NCI-H526 treated with DMSO at 0.1 percent for 48 hours (cell line): ENCODE results near the gene CORO2B.

Experiments
- DNase-seq: peaks from one replicate; lab custom pipeline; 2025; lab: John Stamatoyannopoulos, UW

CORO2B gene

DNA sequence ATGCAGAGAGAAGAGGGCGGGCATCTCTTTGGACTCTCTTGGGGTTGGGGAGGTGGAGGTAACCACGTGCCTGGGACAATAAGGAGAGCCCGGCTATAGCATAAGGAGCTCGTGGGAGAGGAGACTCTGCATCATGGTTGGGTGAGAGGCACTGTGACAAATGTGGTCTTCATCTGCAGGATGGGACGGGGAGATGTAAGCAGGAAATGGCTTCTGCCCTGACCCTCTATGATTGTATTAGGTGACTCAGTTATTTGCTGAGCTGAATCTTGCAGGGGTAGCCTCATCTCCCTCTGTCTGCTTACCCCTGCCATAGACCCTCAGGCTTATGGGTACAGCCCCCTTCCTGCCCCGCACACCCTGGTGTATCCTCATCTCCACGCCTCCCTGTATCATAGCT lies 48.7 kb downstream of the CORO2B start:
- DNase-seq: no peak

DNA sequence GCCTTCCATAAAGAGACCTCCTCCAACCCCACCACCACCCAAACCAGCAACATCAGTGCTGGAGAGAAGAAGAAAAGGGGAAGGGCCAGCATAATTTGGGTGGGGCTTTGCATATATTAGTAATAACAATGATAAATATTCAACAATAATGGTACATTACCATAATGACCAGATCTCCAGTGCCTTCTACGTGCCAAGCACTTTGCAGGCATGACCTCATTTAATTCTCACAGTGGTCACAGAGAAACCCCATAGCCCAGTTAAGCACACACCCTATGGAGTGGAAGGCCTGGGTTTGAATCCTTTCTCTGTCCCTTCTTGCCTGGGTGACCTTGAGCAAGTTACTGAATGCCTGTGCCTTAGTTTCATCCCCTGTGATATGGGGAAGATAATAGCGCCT lies 49.2 kb downstream of the CORO2B start:
- no peak for DNase-seq

DNA sequence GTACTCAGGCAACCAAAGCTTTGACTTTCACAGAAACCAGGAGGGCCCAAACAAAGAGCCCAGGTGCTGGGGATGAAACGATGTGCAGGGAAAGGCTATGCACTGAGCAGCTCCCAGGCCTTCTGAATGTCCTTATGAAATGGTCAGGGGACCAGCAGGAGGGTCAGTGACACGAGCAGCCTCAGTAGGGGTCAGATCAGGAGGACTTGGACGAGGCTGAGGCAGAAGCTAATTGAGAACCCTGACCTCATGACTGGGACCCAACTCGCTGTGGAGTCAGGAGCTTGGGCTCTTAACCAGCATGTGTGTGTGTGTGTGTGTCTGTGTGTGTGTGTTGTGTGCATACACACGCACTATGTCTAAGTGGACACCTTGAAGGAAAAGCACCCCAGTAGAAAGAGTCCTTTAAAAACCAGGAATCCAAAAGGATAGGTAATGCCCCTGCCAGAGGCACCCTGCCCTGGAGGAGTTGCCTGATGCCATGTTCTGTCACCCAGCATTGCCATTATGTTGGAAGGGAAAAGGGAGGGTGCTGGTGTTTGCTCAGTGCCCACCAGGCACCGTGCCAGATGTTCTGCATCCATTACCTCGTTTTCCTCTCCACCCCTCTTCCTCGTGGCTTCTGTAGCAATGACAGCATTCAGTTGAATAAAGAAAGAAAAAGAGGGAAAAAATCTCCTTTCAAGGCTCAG lies 50.9 kb downstream of the CORO2B start:
- DNase-seq: no peak

DNA sequence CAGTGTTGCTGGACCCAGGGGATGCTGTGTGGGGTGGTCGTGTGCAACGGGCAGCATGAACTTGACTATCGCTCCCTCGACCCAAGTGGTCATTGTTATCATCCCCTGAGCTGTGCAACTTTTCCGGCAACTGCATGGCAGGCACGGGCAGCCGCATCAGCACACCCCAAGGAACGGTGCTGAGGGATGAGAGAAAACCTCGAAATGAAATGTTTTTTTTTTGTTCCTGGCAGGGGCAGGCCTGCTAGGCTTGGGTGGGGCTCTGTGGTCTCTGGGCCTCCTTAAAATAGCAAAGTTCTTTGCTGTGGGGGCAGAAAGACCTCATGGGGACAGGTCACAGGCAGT lies 51.4 kb downstream of the CORO2B start:
- no peak for DNase-seq

DNA sequence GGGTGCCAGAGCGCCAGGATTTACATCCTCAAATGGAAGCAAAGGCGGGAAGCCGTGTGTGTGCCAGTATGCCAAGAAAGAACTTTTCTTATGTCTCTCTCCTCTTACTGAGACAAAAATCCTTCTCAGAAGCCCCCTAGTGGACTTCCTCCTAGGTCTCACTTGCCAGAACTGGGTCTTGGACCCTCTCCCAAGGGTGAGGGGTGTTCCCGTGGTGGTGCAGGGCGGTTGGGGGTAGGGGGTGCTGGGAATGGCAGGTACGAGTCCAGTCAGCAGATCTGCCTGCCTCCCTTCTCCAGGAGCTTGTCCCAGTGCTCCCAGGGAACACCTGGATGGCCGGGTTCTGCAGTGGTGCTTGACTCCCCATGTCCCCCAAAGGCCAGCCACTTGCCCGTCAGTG lies 52.0 kb downstream of the CORO2B start:
- no peak for DNase-seq

DNA sequence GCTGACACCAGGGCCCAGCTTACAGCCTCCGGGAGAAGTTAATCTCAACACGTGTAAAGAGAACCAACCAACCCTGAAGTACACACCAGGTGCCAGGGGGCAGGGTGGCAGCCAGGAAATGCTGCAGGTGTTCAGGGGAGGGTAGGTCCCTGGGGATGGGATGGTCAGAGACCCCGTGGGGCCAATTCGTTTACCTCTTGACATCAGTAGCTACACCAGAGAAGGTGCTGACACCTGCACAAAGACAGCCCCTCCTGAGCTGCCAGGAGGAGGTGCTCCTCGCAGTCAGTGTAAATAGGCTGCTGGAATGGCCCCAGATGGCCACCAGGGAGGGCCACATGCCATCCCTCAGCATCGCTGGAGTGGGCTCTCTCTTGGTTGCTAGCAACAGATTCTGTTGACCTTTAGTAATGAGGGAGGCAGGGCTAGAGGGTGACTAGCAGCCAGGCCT lies 52.8 kb downstream of the CORO2B start:
- peak; percentile 57 for DNase-seq

DNA sequence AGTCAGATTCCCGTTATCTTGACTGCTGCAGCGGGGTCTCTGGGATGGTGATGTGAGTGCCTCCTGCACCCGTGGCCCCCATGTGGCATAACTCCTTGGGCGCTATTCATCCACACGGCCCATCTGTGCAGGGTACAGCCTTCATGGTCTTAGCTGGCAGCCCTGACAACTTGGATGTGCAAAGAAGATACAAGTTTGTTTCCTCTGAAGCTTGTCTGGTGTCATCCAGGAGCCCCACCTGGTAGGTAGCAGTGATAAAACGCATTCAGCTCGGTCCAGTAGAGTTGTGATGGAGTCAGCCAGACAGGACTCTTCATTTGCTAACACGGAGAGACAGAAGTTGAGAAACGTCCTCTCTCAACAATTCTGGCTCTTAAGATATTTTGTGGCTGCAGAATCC lies 53.3 kb downstream of the CORO2B start:
- no peak for DNase-seq

DNA sequence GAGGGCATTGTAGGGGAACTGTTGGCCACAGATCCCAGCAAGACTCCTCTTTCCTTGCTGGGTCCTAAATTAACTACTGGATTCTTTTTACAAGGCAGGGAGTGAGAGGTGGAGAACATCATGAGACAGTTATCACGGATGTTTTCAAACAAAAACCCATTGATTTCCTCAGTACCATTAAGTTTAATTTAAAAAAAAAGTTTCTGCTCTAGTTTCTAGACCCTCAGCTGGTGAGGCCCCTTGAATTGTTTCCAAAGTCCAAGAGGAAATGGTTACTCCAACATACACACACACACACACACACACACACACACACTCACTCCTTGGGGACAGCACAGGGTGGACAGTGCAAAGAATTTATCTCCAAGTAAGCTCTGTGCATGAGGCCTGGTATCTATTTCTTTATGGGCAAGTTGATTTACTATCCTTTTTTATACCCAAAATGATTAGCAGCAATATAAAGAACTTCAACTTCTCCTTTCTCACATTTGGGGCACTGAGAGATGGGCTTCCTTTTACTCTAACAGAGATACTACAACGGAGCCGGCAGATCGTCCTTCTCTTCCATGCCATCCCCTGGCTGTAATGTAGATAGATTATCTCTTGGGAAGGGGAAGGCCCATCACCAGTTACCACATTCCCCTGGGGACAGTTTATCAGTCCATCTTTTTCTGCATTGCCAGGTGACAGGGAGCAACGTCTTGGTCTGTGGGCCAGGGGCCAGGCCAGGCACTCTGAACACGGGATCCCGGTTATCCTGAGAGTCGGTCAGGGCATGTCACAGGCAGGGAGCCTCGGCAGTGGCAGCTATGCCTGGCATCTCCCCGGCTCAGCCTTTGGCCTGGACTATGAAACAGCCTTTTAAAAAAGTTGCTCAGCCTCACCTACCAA lies 54.7 kb downstream of the CORO2B start:
- peak; percentile 43 for DNase-seq

DNA sequence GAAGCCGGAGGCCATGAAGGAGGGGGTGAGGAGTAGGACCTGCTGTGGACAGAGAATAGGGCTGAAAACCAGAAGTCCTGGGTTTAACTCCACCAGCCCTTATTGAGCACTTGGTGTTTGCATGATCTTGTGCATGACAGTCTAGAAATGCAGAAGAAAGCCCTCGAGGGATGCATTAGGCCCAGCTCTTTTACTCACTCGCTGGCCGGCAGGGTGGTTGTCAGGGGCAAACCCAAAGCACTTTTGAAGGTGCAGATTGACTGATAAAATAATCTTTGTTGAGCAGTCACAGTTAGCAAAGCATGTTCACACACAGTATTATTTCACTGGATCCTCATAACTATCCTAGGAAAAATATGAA lies 55.3 kb downstream of the CORO2B start:
- no peak for DNase-seq

DNA sequence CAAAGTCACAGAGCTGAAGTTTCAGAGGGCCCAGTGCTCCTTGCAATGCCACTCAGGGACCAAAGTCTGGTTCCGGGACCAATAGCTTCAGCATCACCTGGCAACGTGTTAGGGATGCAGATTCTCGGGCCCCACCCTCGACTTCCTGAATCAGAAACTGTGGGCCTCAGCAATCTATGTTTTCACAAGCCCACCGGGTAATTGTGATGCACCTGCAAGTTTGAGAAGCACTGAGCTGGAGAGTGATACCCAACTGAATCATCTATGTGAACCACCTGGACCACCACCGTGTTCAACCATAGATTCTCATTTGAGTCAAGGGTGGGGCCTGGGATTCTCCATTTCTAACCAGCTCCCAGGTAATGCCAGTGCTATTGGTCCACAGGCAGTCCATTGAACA lies 55.7 kb downstream of the CORO2B start:
- DNase-seq: no peak

DNA sequence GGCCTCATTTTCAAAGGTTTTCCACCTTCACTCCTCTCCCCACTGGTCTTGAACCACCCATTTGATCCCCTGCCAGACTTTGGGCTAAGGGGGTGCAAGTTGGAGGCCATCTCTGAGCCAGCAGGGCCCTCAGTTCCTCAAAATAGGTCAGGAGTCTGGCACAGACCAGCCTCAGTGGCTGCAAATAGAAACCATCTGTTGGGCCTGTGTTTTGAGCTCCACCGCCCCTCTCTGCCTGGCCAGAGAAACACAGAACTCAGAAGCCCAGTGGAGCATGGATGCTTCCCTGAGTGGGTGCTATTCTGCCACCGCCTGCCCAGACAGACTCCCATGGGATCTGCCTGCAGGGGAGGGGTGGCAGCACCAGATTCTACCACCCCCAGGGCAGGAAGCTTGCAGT lies 56.3 kb downstream of the CORO2B start:
- DNase-seq: peak; percentile 6

DNA sequence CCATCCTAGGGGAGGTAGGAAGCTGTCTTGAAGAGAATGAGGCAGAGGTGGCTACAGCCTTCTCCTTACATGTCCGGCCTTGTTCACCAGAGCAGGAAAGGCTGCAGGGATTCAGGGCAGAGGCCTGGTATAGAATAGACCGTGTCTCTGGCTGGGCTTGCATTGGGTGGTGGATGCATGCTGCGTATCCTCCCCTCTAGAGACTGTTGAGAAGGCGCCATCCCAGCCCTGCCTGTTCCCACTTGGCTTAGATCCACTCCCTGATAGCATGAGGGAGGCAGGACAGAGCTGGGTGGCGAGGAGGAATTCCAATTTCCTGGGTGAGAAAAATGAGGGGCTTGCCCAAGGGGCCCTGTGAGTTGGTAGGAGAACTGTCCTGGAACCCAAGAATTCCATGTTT lies 57.5 kb downstream of the CORO2B start:
- DNase-seq: no peak

DNA sequence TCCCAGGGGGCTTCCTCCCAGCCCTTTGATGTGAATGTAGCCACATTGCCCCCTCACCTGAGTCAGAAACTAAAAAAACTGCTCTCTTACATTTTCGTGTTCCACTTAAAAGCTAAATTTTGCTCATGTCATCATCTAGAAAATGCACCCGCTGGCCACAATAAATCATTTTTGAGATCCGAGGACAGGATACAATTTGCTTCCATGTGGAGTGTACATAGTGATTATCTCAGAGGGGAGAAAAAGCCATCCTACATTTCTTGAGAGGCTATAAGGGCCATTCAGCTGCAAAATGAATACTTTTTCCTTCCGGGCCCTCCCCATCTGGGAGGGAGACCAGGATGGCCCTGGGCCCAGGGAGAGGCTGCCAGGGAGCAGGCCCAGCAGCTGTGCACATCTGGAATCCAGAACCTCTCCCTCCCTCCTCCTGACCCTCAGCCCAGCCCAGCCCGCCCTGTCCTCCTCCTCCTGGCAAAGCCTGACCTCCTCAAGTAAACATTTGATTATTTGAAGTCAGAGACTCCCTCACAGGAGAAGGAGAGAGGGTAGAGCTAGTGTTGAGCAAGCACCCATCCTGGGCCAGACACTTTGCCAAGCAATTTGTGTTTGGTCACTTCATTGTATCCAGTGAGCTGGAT lies 59.1 kb downstream of the CORO2B start:
- no peak for DNase-seq

DNA sequence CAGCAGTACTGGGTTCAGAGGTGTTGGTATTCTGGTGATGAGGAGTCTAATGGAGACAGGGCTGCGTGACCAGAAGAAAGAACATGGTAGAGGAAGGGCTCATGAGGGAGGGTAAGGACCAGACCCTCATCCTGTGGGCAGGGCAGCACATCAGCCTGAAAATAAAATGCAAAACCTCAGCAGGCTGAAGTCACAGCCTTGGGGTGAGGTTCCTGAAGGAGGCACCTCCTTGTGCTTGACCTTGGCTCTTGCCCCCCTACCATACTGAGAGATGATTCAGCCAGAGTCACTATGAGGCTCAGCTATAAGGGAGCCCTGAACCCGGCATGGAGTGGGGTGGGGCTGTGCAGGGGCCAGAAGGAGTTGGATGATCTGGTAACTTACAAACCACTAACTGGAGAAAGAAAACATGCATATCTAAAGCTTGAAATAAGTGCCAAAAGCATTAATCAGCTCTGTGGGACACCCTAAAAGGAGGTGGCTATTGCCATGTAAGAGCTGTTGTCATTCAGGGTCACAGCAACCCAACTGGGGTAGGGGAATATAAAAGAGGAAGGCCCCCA lies 60.2 kb downstream of the CORO2B start:
- DNase-seq: no peak

DNA sequence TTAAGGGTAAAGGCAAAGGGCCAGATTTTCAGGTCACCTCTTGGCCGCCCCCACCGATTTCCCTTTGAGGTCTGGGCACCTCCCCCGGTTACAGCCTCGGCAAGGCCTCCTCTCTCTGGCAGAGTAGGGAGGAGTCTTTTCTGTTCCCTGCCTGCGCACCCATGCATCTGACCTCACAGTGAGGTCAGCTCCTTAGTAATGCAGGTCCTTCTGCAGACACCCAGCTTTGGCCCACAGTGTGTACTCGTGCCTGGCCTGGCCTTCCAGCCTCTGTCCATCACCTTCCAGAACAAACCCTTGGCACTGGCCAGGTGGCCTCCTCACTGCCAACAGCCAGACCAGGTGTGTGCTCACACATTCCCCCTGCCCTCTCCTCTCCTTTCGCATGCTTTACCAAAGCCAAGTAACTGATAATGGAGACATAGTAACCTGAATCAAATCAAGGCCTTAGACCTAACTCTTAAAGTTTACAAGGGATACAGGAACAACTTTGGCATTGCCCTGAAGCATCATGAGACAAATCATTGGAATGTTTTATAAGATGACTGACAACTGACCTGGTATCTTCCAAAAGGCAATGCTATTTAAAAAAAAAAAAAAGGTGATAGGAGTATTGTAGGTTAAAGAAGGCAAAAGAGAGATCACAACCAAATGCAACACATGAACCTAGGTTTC lies 61.3 kb downstream of the CORO2B start:
- no peak for DNase-seq

DNA sequence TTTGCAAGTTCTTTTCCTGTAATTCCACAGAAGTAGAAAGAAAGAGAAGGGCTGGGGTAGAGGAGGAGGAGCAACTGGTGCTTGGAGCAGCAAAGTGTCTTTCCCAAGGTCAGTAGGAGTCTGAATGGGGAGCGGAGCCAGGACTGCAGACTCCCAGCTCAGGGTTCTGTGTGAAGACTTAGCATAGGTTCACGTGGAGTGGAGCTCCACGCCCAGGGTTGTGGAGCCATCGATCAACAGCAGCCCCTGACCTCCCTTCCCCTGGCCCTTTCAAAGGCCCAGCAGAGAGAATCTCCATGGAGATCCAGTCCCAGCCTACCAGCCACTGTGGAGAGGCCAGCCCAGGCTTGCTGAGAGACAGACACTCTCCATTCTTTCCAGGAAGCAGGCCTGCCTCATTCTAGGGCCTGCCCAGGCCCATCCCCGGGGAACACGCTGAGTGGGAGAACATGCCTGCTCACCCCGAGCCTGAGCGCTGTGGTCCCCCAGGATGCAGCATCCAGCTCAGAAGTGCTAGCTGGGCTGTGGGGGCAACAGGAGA lies 62.1 kb downstream of the CORO2B start:
- DNase-seq: peak; percentile 51

DNA sequence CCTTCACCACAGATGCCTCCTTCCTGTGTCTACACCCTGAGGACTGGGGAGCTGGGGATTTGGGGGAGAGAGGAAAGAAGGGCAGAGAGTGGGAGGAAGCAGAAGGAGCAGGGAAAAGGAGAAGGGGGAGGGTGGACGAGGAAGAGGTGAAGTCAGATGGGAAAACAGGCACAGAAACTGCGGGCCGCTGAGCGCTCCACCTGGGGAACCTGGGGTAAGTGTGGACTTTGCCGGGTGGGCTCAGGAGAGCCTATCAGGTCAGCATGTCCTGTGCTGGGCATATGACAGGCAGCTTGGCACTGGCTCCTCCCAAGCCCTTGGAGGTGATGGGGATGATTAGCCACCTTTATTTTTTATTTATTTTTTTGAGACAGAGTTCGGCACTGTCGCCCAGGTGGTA lies 62.6 kb downstream of the CORO2B start:
- no peak for DNase-seq

DNA sequence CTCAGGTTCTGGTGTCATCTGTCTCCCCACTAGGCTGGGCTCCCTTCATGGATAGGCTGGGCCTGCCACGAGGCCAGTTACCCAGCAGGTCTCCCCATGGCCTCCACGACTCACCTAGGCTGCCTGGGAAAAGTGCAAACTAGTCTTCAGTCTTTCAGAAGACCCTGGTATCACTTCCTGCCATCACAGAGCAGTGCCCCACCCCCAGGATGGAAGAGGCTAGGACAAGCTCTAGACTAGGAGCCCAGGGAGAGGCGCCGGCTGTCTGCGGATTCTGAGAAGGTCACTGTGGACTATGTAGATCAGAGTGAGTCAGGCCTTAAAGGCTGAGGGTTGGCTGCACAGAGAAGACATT lies 63.7 kb downstream of the CORO2B start:
- no peak for DNase-seq

DNA sequence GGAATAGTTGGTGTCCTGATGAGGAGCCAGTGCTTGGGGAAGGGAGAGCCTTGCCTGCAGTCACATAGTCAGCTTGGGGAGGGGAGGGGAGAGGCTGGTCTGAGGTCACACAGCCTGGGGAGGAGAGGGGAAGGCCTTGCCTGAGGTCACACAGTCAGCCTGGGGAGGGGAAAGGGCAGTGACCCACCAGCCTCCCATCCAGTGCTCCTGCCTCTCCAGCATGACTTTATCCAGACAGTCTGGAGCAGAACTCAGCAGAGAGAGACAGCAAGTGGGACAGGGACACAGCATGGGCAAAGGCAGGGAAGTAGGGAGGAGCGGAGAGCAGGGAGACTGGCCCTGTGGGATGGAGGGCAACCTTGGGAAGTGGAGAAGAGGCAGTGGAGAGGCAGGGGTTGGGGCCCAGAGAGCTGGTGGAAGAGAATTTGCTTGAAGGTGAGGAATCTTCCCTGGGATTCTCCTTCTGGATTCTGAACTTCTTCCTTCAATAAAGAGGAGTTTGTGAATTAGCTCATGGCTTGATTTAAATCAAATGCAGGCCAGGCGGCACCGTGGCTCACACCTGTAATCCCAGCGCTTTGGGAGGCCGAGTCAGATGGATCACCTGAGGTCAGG lies 64.5 kb downstream of the CORO2B start:
- DNase-seq: no peak

DNA sequence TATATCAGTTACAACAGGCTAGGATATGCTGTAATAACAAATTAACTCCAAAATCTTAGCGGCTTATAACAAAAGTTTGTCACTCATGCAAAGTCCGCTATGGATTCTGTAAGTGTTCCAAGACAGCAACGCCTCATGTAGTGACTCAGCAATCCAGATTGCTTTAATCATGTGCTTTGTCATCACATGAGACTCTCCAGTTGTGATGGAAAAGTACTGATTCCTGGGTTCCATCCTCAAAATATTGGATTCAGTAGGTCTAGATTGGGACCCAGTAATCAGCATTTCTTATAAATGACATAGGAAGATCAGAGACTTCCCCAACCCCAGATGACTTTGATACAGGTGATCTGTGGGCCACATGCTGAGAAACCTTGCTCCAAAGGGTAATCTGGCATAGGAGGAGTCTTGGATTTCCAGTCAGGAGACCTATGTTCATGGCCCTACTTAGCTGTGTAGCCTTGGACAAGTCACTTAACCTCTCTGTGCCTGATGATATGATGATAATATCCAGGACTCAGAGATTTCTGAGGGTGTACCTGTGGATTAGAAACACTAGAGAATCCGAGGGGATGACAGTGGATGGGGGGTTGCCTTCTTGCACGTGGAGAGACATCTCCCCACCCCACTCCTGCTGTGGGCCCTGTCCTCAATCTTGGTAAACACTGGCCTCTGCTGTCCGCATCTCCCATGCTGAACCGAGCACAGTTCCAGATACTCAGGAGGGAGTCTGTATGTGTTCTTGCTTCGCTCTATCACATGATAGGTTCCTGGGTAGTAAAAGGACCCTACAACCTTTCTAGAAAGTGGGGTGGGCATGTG lies 65.5 kb downstream of the CORO2B start:
- DNase-seq: no peak

DNA sequence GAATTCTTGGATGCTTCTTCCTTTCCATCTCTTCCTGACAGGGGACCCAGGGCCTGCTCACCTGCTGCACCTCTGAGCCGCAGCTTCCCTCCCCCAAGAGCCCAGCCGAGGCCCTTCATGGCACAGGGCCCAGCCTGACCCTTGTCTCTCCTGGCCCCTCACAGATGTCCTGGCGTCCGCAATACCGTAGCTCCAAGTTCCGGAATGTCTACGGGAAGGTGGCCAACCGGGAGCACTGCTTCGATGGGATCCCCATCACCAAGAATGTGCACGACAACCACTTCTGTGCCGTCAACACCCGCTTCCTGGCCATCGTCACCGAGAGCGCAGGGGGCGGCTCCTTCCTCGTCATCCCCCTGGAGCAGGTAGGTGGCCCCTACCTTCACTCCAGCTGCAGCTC lies 66.2 kb downstream of the CORO2B start:
- no peak for DNase-seq
